GM12878 (cell line): ENCODE data around the gene HTR3E. TPM values are rescaled to one million over a fixed set of nuclear protein-coding genes. Genes with fewer than 3 reads are reported as not detected.
A peak's percentile ranks its signal among the peaks of the same experiment; 100 is the strongest.

Experiments used
- ATAC-seq: fragments of 200-7000 bp; cut with Tn5 transposase; 3 replicates; pipeline ENCODE4 v1.9.1; 2020; ENCODE audit warnings: mild to moderate bottlenecking, moderate library complexity
- BruUV-seq: library from RNA; stranded (reverse); fragments of 400-500 nt; replicated peaks from 2 replicates; lab custom pipeline; 2021; lab: Mats Ljungman, UMichigan
- CTCF ChIA-PET: fragments of 300-600 bp; sonication (Branson Sonifier 250); formaldehyde crosslinking; extraction: SDS; loops from one replicate; lab custom pipeline; 2021; ENCODE audit warnings: inconsistent platforms; lab: Yijun Ruan, JAX
- POLR2A ChIA-PET: fragments of 350-600 bp; formaldehyde crosslinking; extraction: SDS; loops from one replicate; lab custom pipeline; 2021; ENCODE audit warnings: inconsistent platforms; lab: Charles Lee
- RAD21 ChIA-PET: fragments of 300-600 bp; sonication (Branson Sonifier 250); formaldehyde crosslinking; loops from one replicate; lab custom pipeline; 2023; ENCODE audit warnings: antibody characterized with exemption; ENCODE audit not compliant: unreplicated experiment; lab: Charles Lee
- SMC1A ChIA-PET: fragments of 300-600 bp; sonication (Branson Sonifier 250); formaldehyde crosslinking; loops from one replicate; lab custom pipeline; 2023; ENCODE audit not compliant: unreplicated experiment, uncharacterized antibody; lab: Charles Lee
- DNase-seq: peaks from one replicate; pipeline ENCODE4 v3.0.0-alpha.2; 2011; ENCODE audit warnings: low read depth, low spot score
- FAIRE-seq: peaks from 3 replicates; lab custom pipeline; 2011; peaks lifted over from hg19 to GRCh38; lab: Jason Lieb, UNC
- H2AFZ ChIP-seq: 2 replicates; pipeline ENCODE4 v1.6.0; 2011; ENCODE audit warnings: low read depth, low read length, control low read depth; ENCODE audit not compliant: control insufficient read depth
- H3K27ac ChIP-seq: 2 replicates; pipeline ENCODE4 v1.5.1; 2011; ENCODE audit warnings: control low read depth; ENCODE audit not compliant: control insufficient read depth, insufficient read depth
- H3K27me3 ChIP-seq, 2 experiments: replicated peaks in 1 of 2; 2 replicates each; pipeline versions ENCODE4 v1.6.0 to v1.6.1; 2011; ENCODE audit warnings: low read length in 1 of 2; ENCODE audit not compliant: control insufficient read depth in 2 of 2, insufficient read depth in 2 of 2
- H3K36me3 ChIP-seq, 2 experiments: 2 replicates each; pipeline ENCODE4 v1.5.1; 2011; ENCODE audit warnings: low read length in 1 of 2; ENCODE audit not compliant: control insufficient read depth in 2 of 2, insufficient read depth in 2 of 2
- H3K4me1 ChIP-seq: 2 replicates; pipeline ENCODE4 v1.6.1; 2011; ENCODE audit warnings: mild to moderate bottlenecking, low read length, moderate library complexity, mixed read lengths; ENCODE audit not compliant: control insufficient read depth, insufficient read depth
- H3K4me2 ChIP-seq: 2 replicates; pipeline ENCODE4 v1.6.0; 2011; ENCODE audit warnings: control low read depth; ENCODE audit not compliant: control insufficient read depth, insufficient read depth
- H3K4me3 ChIP-seq: fragments of 200-600 bp; sonication (generic); 2 replicates; pipeline ENCODE4 v1.5.1; 2016
- H3K79me2 ChIP-seq: 2 replicates; pipeline ENCODE4 v1.6.0; 2011; ENCODE audit warnings: low read length; ENCODE audit not compliant: control insufficient read depth, insufficient read depth
- H3K9ac ChIP-seq: 2 replicates; pipeline ENCODE4 v1.8.0; 2011; ENCODE audit warnings: low read length, control low read depth, mixed read lengths; ENCODE audit not compliant: control insufficient read depth, insufficient read depth
- H3K9me3 ChIP-seq: replicated peaks from 3 replicates; pipeline ENCODE4 v1.5.1; 2011; ENCODE audit warnings: mild to moderate bottlenecking, low read length; ENCODE audit not compliant: control insufficient read depth, insufficient read depth
- H4K20me1 ChIP-seq: 2 replicates; pipeline ENCODE4 v1.6.0; 2011; ENCODE audit not compliant: control insufficient read depth, insufficient read depth
- ATF3 ChIP-seq: IDR thresholded peaks from 2 replicates; pipeline ENCODE4 v1.6.1; 2011; ENCODE audit warnings: low read depth, mild to moderate bottlenecking, low read length, moderate library complexity, borderline replicate concordance; ENCODE audit errors: extremely low read depth
- CEBPB ChIP-seq, 2 experiments: fragments of 150-350 bp in 1 of 2; IDR thresholded peaks; 2 replicates each; pipeline ENCODE4 v1.6.1; 2012 to 2014; ENCODE audit warnings: low read depth in 2 of 2, low read length in 2 of 2, borderline replicate concordance in 1 of 2, inconsistent platforms in 1 of 2
- CEBPZ ChIP-seq: fragments of 150-350 bp; IDR thresholded peaks from 2 replicates; pipeline ENCODE4 v1.6.1; 2016; ENCODE audit warnings: low read depth, low read length
- CHD1 ChIP-seq: IDR thresholded peaks from 2 replicates; pipeline ENCODE4 v1.6.1; 2012; ENCODE audit warnings: low read depth, low read length, improper control_type of control experiment
- EGR1 ChIP-seq, 2 experiments: IDR thresholded peaks; 1 replicate in 1 of 2; 2 replicates in 1 of 2; pipeline ENCODE4 v1.6.1; 2011 to 2012; ENCODE audit warnings: low read depth in 2 of 2, low read length in 2 of 2, borderline replicate concordance in 1 of 2, mild to moderate bottlenecking in 1 of 2, moderate library complexity in 1 of 2
- ESRRA ChIP-seq: IDR thresholded peaks from 2 replicates; pipeline ENCODE4 v1.6.1; 2012; ENCODE audit warnings: mild to moderate bottlenecking, low read length, improper control_type of control experiment
- ETV6 ChIP-seq, 2 experiments: fragments of 450-650 bp in 1 of 2; IDR thresholded peaks in 1 of 2; conservative IDR thresholded peaks in 1 of 2; 2 replicates each; pipeline ENCODE4 v1.6.1; 2014; ENCODE audit warnings: antibody characterized with exemption in 1 of 2, borderline replicate concordance in 1 of 2, low read depth in 1 of 2, mild to moderate bottlenecking in 1 of 2, moderate library complexity in 1 of 2
- GATAD2B ChIP-seq: fragments of 450-650 bp; conservative IDR thresholded peaks from 2 replicates; pipeline ENCODE4 v1.6.1; 2017; ENCODE audit warnings: low read depth, mild to moderate bottlenecking, moderate library complexity
- HDGF ChIP-seq: fragments of 450-650 bp; IDR thresholded peaks from 2 replicates; pipeline ENCODE4 v1.6.1; 2016; ENCODE audit warnings: antibody characterized with exemption
- LARP7 ChIP-seq: fragments of 450-650 bp; IDR thresholded peaks from 2 replicates; pipeline ENCODE4 v1.6.1; 2017; ENCODE audit warnings: mild to moderate bottlenecking
- NBN ChIP-seq: fragments of 450-650 bp; IDR thresholded peaks from 2 replicates; pipeline ENCODE4 v1.6.1; 2016
- PML ChIP-seq: IDR thresholded peaks from 2 replicates; pipeline ENCODE4 v1.6.1; 2012; ENCODE audit warnings: low read length, inconsistent platforms
- POLR2AphosphoS2 ChIP-seq: IDR thresholded peaks from 2 replicates; pipeline ENCODE4 v1.6.1; 2011; ENCODE audit warnings: low read depth, mild to moderate bottlenecking, low read length, improper control_type of control experiment, moderate library complexity
- RUNX3 ChIP-seq: IDR thresholded peaks from 2 replicates; pipeline ENCODE4 v1.6.1; 2012; ENCODE audit warnings: low read length, inconsistent platforms
- SREBF1 ChIP-seq: IDR thresholded peaks from 2 replicates; pipeline ENCODE4 v1.6.1; 2012; ENCODE audit warnings: mild to moderate bottlenecking, low read length
- STAT1 ChIP-seq: fragments of 450-650 bp; conservative IDR thresholded peaks from 2 replicates; pipeline ENCODE4 v1.6.1; 2014; ENCODE audit warnings: antibody characterized with exemption, mild to moderate bottlenecking
- SUPT20H ChIP-seq: IDR thresholded peaks from 2 replicates; pipeline ENCODE4 v1.6.1; 2011; ENCODE audit warnings: low read depth, mild to moderate bottlenecking, low read length, moderate library complexity, borderline replicate concordance; ENCODE audit not compliant: control insufficient read depth
- SUZ12 ChIP-seq: fragments of 200-600 bp; sonication (generic); IDR thresholded peaks from one replicate; pipeline ENCODE4 v1.6.1; 2018; ENCODE audit warnings: antibody characterized with exemption, mild to moderate bottlenecking; ENCODE audit not compliant: unreplicated experiment
- TCF7 ChIP-seq: IDR thresholded peaks from 2 replicates; pipeline ENCODE4 v1.6.1; 2014; ENCODE audit warnings: antibody characterized with exemption, borderline replicate concordance
- ZNF274 ChIP-seq: IDR thresholded peaks from one replicate; pipeline ENCODE4 v1.8.0; 2011; ENCODE audit not compliant: insufficient read length, insufficient read depth
- ZNF622 ChIP-seq: fragments of 450-650 bp; IDR thresholded peaks from 2 replicates; pipeline ENCODE4 v1.6.1; 2017; ENCODE audit warnings: mild to moderate bottlenecking, inconsistent platforms
- WGBS: methylation state at CpG from one replicate; pipeline ENCODE4 v1.1.6; 2016; ENCODE audit warnings: low lambda C conversion rate; ENCODE audit not compliant: insufficient replicate concordance, insufficient coverage; ENCODE audit errors: missing lambda C conversion rate; 5-methylcytosine and 5-hydroxymethylcytosine counted together
- in situ Hi-C: fragments of 300-500 bp; cut with MboI; formaldehyde crosslinking; loops from 9 replicates; pipeline ENCODE4 v1.14.3; 2018; ENCODE audit warnings: mixed read lengths
- intact Hi-C: fragments of 100-400 bp; cut with micrococcal nuclease; formaldehyde crosslinking; loops from one replicate; pipeline ENCODE4 v1.14.2; 2022; ENCODE audit not compliant: unreplicated experiment
- polyA plus RNA-seq, 11 experiments: library from polyadenylated mRNA; depleted of rRNA in 4 of 11; unstranded in 6 of 11; stranded (reverse) in 5 of 11; fragments of >200 nt; fragmentation: Nextera tagmentation in 4 of 11; fragmentation: Illumina TruSeq in 1 of 11; extraction: Ambion mirVana in 4 of 11; extraction: Trizol in 1 of 11; gene quantifications; 1 replicate in 1 of 11; 2 replicates in 10 of 11; pipeline versions ENCODE4 v1.2.1 to v1.2.3, GENCODE V29; 2011 to 2016; ENCODE audit warnings: inconsistent platforms in 2 of 11, missing spikeins in 2 of 11, low read depth in 1 of 11
- total RNA-seq, 4 experiments: library from RNA; depleted of rRNA in 3 of 4; stranded (reverse); fragments of >200 nt in 3 of 4; fragmentation: Illumina TruSeq in 1 of 4; extraction: Trizol in 1 of 4; gene quantifications; 2 replicates each; pipeline versions ENCODE4 v1.2.1 to v1.2.3, GENCODE V29; 2013 to 2021
- TF ChIP-seq, protein P1 (sequence below): IDR thresholded peaks from 2 replicates; pipeline ENCODE4 v1.6.1; 2012; ENCODE audit warnings: low read depth, low read length, improper control_type of control experiment

The HTR3E gene
- total and polyA plus RNA-seq, 10 of the 15 experiments (the other 5 are each of a cell fraction or from before 2014, with no cell fraction given): not detected

- ChIA-PET POLR2A (interaction anchor here (0.5 to 2.4 kb wide), 5 partner anchors 8 to 69 kb away, joined by 3 to 7 read pairs (median 5); partner anchors contain the start of genes ABCF3 and AP2M1), RAD21 (interaction anchor here (1.1 to 2.2 kb wide), 4 partner anchors 12 to 132 kb away, joined by 3 to 10 read pairs (median 5); partner anchors contain the start of genes ABCF3 and EIF2B5), CTCF (interaction anchor here (1.4 to 1.6 kb wide), 2 partner anchors 22 to 31 kb away, joined by 3 to 7 read pairs; partner anchors contain the start of gene EIF2B5), SMC1A (interaction anchor here (0.7 to 1.4 kb wide), 2 partner anchors 90 to 93 kb away, joined by 3 to 4 read pairs; no protein-coding TSS in a partner anchor)
- peak overlapping the region; percentile 35 for H3K27ac ChIP-seq
- FAIRE-seq: no peak
- H3K9me3 ChIP-seq: no peaks in the 10 kb centered on the region
- ATAC-seq: peak; percentile 50
- H3K79me2 ChIP-seq: peaks cover 42% of the 10 kb centered on the region
- H3K27me3 ChIP-seq: no peaks in the 10 kb centered on the region
- no peaks in the 10 kb centered on the region for H4K20me1 ChIP-seq
- BruUV-seq: no TSS peak
- peak overlapping the region; percentile 78 for H3K4me2 ChIP-seq
- H3K4me1 ChIP-seq: peaks cover 9% of the 10 kb centered on the region
- H3K36me3 ChIP-seq: no peaks in the 10 kb centered on the region
- WGBS: 2% methylated on average over 6 of the region's 6 CpGs
- intact Hi-C loops (loop anchor here (1.0 kb wide), 1 partner anchor 29 kb away; no protein-coding TSS in a partner anchor), in situ Hi-C loops (no loop called here)
- peak overlapping the region; percentile 12 for H2AFZ ChIP-seq
- H3K9ac ChIP-seq: peak overlapping the region; percentile 88
- H3K4me3 ChIP-seq: peak overlapping the region; percentile 82
- DNase-seq: no peak
- TF ChIP-seq EGR1 (IDR thresholded peaks at IDR 0.05; ENCODE audit: borderline replicate concordance in 1 of 2, low read depth in 2 of 2, low read length in 2 of 2) (no peak; a peak in 1 of 3 replicates), RUNX3 (no peak), ETV6 (conservative IDR thresholded peaks at IDR 0.05 in 1 of 2, IDR thresholded peaks at IDR 0.05 in 1 of 2; ENCODE audit: borderline replicate concordance in 1 of 2, low read depth in 1 of 2) (no peak), ESRRA (no peak), ZNF622 (no peak), PML (no peak), LARP7 (no peak), TCF7 (no peak), NBN (no peak), STAT1 (no peak), HDGF (no peak), SUZ12 (no peak), CEBPZ (no peak), ATF3 (no peak), POLR2AphosphoS2 (no peak), SUPT20H (no peak), SREBF1 (no peak), GATAD2B (0 out of 2 replicates have a peak, but pooled peaks have one; percentile 23), CEBPB (IDR thresholded peaks at IDR 0.05; ENCODE audit: borderline replicate concordance in 1 of 2, low read depth in 2 of 2, low read length in 2 of 2) (no peak), CHD1 (no peak), ZNF274 (no peak)
- TF ChIP-seq, protein P1, sequence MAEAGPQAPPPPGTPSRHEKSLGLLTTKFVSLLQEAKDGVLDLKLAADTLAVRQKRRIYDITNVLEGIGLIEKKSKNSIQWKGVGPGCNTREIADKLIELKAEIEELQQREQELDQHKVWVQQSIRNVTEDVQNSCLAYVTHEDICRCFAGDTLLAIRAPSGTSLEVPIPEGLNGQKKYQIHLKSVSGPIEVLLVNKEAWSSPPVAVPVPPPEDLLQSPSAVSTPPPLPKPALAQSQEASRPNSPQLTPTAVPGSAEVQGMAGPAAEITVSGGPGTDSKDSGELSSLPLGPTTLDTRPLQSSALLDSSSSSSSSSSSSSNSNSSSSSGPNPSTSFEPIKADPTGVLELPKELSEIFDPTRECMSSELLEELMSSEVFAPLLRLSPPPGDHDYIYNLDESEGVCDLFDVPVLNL: no peak
Observed at GRCh38 chr3:184156522-184156955, 59.7 kb downstream of the HTR3E start.
